Germinal center (tissue), 1 donor: Measurements from ENCODE around the gene SUPT3H.
"Not testable (repeated sequence)": the region's sequence is repeated elsewhere in the genome, so short reads cannot be mapped to it uniquely, and the experiment has no call there.

ENCODE experiments used
- DNase-seq: peaks from one replicate; pipeline ENCODE4 v3.0.0; 2012; ENCODE audit warnings: mixed read lengths, low spot score

Gene SUPT3H

DNA sequence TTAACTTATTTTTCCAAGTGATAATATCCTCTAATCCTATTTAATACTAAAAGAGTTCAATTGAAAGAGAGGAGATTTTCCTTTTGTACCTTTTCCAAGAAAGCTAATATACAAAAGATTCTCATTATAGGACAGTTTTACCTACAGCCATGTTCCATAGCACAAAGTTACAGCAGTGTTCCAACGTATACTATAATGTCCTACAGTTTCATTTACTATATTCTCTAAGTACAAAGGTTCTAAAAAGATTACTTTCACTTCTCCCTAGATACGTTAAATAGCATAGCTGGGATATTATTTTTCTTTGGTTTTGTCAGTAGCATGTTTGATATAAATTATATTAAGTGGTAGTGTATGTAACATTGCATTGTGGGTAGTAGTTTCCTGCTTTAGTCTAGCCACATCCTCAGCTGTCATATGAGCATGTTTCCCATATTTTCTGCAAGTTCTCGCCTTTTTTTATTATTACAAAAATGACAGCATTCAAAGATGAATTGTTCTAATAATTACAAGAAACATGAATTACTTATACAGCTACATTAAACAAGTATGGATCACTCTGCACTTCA lies 54.0 kb downstream of the SUPT3H start:
- DNase-seq = no peak

DNA sequence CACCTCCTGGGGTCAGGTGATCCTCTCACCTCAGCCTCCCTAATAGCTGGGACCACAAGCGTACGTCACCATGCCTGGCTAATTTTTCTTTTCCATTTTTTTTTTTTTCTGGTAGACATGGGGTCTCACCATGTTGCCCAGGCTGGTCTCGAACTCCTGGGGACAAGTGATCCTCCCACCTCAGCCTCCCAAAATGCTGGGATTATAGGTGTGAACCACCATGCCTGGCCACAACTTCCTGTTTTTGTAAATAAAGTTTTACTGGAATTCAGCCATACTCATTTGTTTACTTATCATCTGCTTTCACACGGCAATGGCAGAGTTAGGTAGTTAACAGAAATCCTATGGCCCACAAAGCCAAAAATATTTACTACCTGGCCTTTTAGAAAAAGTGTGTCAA lies 57.4 kb downstream of the SUPT3H start:
- no peak for DNase-seq

DNA sequence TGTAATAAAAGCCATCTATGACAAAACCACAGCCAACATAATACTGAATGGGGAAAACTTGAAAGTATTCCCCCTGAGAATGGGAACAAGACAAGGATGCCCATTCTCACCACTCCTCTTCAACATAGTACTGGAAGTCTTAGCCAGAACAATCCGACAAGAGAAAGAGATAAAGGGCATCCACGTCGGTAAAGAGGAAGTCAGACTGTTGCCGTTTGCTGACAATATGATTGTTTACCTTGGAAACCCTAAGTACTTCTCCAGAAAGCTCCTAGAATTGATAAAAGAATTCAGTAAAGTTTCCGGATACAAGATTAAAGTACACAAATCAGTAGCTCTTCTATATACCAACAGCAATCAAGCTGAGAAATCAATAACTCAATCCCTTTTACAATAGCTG lies 63.6 kb downstream of the SUPT3H start:
- no peak for DNase-seq

DNA sequence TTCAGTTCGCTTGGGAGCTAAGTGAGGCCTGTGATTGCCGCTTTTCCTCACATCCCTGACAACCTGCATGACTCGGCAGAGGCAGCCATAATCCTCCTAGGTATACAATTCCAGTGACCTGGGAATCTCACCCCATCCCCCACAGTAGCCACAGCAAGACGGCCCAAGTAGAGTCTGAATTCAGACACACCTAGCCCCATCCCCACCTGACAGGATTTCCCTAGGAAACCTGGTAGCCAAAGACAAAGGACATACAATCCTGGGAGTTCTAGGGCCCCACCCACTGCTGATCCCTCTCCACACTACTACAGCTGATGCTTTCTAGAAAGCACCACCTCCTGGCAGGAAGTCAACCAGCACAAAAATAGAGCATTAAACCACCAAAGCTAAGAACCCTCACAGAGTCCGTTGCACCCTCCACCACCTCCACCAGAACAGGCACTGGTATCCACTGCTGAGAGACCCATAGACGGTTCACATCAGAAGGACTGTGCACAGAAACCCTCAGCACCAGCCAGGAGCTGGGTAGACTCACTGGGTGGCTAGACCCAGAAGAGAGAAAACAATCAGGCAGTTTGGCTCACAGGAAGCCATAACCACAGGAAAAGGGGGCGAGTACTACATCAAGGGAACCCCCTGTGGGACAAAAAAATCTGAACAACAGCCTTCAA lies 67.5 kb downstream of the SUPT3H start:
- DNase-seq = no peak

DNA sequence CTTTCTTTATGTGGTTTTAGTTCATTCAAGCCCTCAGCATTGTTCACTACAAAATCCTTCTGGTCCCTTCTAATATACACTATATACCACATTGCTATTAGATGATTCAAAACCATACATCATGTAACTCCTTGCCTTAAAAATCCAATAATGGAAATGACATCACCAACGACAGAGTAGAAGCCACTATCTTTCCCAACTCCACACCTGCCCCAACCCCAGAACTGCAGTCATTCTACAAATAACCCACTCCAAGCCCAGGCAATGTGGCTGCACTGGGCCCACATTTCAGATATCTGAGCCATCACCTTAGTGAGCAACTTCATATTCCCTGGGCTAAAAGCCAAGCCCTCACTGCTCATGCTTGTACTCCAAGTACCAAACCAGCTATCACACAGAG lies 72.2 kb downstream of the SUPT3H start:
- DNase-seq = no peak

DNA sequence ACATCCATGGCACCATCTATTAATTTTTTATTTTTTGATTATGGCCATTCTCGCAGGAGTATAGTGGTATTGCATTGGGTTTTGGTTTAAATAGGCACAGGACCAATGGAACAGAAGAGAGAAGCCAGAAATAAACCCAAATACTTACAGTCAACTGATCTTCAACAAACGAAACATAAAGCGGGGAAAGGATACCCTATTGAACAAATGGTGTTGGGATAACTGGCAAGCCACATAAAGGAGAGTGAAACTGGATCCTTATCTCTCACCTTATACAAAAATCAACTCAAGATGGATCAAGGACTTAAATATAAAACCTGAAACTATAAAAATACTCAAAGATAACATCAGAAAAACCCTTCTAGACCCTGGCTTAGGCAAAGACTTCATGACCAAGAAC lies 74.9 kb downstream of the SUPT3H start:
- no peak for DNase-seq

DNA sequence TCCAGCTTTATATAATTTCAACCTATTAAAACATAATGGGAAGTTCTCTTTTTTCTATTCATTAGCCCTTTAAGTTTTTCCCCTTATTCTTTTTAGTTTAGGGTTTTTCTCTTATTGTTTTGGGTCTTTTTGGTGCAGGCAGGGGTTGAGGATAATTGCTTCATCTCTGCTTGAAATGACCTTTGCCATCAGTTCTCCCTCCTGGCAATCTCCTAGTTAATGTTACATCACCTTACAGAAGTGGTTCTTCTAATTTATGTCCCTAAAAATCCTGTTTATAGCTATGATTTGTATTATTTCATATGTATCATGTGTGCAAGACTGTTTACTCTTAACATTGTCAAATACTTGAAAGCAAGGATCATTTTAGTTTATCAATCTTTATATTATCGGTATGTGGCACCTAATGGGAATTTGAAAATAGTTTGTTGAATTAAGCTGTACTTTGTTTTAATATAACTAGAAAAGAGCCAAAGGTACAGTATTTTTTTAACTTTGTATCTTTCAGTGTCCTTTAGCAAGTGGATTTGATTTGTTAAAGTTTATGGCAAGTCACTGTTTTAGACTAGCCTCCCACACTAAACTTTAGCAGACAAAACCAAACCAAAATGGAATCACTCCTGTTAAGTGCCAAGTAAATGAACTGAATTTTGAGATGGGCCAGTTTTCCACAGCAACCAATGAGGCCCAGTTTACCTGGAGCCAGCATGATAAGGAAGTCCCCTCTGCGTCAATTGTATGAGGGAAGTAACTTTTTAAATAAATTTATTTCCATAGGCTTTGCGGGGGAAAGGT lies 76.2 kb downstream of the SUPT3H start:
- DNase-seq = no peak

DNA sequence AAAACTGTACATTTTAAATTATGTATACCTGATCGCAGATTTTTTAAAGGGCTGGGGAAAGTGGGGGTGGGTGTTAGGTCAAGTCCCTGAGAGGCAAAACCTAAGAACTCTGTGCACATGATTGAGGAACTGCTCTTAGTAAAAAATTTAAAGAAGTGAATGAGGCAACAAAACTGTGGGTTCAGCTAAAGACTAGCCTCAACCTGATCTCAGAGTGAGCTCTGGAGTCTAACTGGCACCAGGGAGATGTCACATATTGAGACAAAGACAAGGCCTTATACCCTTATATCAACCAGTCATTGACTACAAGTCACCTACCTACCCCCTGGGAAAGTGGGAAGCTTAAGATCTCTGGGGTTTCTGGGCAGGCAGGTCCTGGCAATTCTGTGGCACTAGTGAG lies 77.0 kb downstream of the SUPT3H start:
- DNase-seq = no peak

DNA sequence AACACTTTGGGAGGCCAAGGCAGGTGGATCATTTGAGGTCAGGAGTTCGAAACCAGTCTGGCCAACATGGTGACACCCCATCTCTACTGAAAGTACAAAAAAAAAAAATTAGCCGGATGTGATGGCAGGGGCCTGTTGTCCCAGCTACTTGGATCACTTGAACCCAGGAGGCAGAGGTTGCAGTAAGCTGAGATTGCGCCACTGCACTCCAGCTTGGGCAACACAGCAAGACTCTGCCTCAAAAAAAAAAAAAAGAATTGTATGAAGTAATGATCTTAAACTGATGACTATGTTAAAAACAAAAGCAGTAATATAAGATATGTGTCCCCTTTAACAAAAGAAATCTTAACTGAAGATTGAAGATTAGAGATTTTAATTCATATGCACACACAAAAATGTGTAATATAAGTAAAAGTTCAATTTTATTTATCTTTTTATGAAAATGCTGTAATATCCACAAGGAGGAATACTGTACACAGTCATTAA lies 78.6 kb downstream of the SUPT3H start:
- no peak for DNase-seq

DNA sequence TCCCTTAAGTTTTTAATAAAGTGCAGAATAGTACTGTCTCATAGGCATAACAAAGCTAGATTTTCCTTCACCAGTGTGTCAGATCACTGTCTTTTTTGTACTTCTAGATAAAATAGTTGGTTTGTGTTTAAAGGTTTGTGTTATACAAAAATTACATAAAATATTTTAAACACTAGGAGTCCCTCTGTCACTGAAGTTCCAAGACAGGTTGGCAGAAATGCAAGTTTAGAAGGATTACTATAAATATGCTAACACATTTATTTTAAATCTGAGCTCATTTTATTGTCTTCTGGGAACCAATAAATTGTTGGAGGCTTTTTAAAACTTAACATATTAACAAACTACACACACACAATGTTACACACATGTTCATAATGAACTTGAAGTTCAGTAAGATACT lies 80.4 kb downstream of the SUPT3H start:
- DNase-seq = no peak

DNA sequence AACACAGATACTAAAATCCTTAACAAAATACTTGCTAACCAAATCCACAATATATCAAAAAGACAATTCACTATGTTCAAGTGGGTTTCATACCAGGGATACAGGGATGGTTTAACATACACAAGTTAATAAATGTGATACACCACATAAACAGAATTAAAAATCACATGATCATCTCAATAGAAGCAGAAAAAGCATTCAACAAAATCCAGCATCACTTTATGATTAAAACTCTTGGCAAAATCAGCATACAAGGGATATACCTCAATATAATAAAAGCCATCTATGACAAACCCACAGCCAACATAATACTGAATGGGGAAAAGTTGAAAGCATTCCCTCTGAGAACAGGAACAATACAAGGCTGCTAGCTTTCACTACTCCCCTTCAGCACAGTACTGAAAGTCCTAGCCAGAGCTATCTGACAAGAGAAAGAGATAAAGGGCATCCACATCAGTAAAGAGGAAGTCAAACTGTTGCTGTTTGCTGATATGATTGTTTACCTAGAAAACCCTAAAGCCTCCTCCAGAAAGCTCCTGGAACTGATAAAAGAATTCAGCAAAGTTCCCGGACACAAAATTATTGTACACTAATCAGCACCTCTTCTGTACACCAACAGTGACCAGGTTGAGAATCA lies 83.6 kb downstream of the SUPT3H start:
- DNase-seq = not testable (repeated sequence)

DNA sequence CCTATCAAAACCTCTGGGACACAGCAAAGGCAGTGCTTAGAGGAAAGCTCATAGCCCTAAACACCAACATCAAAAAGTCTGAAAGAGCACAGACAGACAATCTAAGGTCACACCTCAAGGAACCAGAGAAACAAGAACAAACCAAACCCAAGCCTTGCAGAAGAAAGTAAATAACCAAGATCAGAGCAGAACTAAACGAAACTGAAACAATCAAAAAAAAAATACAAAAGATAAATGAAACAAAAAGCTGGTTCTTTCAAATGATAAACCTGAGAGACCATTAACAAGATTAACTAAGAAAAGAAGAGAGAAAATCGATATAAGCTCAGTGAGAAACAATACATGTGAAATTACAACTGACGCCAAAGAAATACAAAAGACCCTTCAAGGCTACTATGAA lies 84.4 kb downstream of the SUPT3H start:
- DNase-seq = no peak

DNA sequence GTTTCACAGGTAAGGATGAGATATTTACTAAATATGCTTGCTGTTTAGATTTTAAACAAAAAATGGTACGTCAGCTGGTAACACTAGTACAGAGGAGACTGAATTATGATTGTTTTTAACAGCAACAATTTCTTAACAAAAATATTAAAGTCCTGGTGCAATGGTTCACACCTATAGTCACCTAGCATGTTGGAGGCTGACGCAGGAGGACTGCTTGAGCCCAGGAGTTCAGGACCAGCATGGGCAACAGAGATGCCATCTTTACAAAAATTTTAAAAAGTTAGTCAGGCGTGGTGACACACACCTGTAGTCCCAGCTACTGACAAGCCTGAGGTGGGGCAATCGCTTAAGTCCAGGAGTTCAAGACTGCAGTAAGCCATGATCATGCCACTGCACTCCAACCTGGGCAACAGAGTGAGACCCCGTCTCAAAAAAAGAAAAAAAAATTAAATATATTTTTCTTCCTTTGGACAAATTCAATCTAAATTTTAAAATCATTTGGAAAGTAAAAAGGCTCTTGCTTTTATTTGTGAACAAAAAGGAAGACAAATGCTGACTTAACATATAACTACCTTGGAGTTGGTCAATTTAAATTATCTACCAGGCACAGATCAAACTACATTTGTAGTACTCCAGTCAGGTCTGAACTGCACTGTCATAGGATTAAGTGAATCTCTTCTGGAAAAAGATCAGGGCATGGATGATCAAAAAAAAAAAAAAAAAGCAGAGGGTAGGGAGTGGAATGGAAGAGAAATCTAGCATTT lies 87.8 kb downstream of the SUPT3H start:
- DNase-seq = no peak

DNA sequence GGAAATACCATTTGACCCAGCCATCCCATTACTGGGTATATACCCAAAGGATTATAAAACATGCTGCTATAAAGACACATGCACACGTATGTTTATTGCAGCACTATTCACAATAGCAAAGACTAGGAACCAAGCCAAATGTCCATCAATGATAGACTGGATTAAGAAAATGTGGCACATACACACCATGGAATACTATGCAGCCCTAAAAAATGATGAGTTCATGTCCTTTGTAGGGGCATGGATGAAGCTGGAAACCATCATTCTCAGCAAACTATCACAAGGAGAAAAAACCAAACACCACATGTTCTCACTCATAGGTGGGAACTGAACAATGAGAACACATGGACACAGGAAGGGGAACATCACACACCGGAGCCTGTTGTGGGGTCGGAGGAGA lies 91.0 kb downstream of the SUPT3H start:
- not testable (repeated sequence) for DNase-seq

DNA sequence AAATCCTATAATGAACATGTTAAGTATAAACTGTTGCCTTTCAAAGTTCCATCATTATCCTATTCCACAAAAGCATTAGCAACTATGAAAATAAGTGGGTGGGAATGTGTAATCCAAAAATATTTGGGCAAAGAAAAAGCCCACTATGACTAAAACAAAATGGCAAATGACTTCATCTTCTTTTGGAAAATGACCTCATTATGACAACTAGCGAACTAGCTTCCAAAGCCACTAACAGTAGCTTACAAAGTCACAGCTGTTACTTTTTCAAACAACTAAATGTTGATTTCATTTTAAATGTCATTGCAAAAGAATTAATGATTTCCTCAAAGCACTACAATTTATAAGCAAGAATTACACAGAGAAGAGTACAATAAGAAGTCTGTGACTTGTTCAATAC lies 99.4 kb downstream of the SUPT3H start:
- DNase-seq = no peak

DNA sequence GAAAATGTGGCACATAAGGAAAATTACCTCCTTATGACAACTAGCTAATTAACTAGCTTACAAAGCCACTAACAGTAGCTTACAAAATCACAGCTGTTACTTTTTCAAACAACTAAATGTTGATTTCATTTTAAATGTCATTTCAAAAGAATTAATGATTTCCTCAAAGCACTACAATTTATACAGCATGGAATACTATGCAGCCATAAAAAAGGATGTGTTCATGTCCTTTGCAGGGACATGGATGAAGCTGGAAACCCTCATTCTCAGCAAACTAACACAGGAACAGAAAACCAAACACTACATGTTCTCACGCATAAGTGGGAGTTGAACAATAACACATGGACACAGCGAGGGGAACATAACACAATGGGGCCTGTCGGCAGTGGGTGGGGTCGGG lies 100.0 kb downstream of the SUPT3H start:
- DNase-seq = not testable (repeated sequence)

DNA sequence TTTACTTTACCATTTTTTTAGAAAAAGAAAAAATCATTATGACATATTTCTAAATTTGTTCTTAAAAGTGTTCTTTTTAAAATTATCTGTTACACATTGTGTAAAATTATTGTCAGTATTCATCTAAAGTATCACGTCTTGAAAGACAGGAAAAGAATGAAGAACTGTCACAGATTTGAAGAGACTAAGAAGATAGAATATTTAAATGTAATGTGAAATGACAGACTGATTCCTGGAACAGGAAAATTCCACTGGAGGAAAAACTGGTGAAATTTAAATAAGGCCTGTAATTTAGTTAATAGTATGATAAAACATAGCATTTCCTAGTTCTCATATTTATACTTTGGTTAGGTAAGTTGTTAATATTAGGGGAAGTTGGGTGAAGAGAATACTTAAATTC lies 102.4 kb downstream of the SUPT3H start:
- no peak for DNase-seq

DNA sequence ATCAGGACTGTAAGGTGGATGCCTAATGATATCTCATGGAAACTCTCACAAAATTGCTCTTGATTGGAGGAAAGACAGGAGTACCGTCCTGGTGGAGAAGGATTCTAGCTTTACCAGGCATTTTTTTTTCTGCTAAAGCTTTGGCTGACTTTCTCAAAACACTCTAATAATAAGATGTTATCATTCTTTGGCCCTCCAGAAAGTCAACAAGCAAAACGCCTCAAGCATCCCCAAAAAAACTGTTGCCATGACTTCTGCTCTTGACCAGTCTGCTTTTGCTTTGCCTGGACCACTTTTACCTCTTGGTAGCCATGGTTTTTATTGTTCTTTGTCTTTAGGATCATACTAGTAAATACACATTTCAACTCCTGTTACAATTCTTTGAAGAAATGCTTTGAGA lies 105.1 kb downstream of the SUPT3H start:
- no peak for DNase-seq

DNA sequence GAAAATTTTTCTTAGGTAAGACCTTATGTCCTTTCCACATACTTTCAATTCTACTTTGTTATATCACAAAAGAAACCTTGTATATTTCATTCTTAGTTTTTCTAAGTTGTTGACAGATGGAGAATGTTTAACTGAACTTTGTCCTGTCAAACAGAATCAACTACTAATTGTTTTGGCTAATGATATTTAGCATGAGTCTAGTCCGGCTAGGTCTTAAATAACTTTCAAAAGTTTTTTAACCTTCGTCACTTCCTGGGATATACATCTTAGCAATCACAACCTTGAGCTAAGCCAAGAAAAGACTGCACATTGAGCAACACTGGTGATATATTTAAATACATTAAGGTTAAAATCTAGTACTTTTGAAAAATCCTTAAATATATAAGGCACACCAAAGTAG lies 112.5 kb downstream of the SUPT3H start:
- no peak for DNase-seq

DNA sequence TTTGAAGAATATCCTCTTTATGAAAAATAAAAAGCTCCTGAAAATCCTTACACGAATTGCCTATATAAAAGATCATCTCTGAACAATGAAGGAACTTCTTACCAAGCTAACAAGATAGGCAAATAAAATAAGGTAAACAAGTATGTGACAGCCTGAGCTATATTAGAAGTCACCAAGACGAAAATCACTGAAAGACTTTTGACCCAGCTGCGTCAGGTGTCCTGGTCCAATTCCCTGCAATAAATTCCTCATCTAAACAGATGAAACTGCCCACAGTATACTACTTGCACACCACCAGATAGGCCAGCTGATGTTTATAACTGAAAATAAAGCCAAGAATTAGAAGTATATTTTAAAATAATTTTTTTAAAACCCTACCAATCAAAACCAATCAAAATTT lies 117.0 kb downstream of the SUPT3H start:
- no peak for DNase-seq

DNA sequence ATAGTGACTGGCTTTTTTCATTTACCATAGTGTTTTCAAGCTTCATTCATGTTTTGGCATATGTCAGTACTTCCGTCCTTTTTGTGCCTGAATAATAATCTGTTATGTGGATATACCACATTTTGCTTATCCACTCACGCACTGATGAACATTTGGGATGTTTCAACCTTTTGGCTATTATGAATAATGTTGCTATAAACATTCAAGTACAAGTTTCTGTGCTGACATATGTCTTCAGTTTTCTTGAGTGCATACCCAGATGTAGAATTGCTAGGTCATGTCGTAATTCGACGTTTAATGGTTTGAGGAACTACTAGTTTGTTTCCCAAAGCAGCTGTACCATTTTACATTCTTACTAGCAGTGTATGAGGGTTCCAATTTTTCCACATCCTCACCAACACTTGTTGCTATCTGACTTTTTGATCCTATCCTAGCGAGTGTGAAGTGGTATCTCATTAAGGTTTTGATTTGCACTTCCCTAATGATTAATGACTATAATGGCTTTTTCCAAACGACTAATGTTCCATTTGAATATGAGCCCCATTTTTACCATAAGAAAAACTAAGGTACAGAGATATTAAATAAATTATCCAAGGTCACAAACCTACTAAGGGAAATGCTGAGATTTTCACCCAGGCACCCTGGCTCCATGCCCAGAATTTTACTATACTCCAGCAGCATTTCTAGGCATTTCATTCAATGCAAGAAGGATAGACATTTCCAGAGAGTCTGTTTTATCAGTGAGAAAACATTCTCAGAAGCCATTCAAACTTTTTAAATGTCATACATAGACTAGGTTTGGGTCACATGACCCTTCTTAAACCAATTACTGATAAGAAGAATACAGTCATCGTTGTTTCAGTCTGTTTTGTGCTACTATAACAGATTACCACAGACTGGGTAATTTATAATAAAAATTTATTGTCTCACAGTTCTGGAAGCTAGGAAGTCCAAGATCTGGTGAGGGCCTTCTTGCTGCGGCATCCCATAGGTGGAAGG lies 120.7 kb downstream of the SUPT3H start:
- DNase-seq = no peak
